Mammary epithelial cell (primary cell): ENCODE measurements around the gene JAK1.

Experiments used
- CTCF ChIP-seq, 2 donors: IDR thresholded peaks in 1 of 2; conservative IDR thresholded peaks in 1 of 2; 2 replicates each; pipeline ENCODE4 v1.5.1; 2011 to 2012; ENCODE audit warnings: inconsistent platforms in 2 of 2, low read length in 2 of 2, mild to moderate bottlenecking in 2 of 2, control low read depth in 1 of 2, low read depth in 1 of 2; ENCODE audit not compliant: insufficient read depth in 1 of 2; ENCODE audit errors: extremely low read depth in 1 of 2
- EZH2 ChIP-seq: IDR thresholded peaks from 2 replicates; pipeline ENCODE4 v1.6.1; 2012; ENCODE audit warnings: low read length, inconsistent platforms, borderline replicate concordance

- no peak for TF ChIP-seq CTCF (conservative IDR thresholded peaks at IDR 0.05 in 1 of 2, IDR thresholded peaks at IDR 0.05 in 1 of 2; ENCODE audit: extremely low read depth in 1 of 2, insufficient read depth in 1 of 2, low read depth in 1 of 2, low read length in 2 of 2)
- TF ChIP-seq EZH2 = no peak
Measured at GRCh38 chr1:64906447-64906846, 59.9 kb downstream of the JAK1 start.
